ENCODE measurements around the gene NELFA. TPM values are rescaled to one million over a fixed set of nuclear protein-coding genes. Genes with fewer than 3 reads are reported as not detected.
"Not testable (repeated sequence)": the region's sequence is repeated elsewhere in the genome, so short reads cannot be mapped to it uniquely, and the experiment has no call there.

The NELFA gene
- total RNA-seq, 1 experiment from 2014 or later = 22.6 TPM

GRCh38 chr4:1993718-1994516 lies 14.9 kb downstream of the NELFA start:
- H3K4me1 ChIP-seq (ENCODE audit: low read length); DNase-seq; H4K20me1 ChIP-seq (ENCODE audit: insufficient read depth, low read depth, low read length); H3K9me2 ChIP-seq (replicated peaks; ENCODE audit: insufficient read depth, low read length); H3K9ac ChIP-seq (ENCODE audit: low read length); H3K4me3 ChIP-seq (ENCODE audit: low read length); H3K4me2 ChIP-seq (ENCODE audit: low read depth, low read length, poor library complexity, severe bottlenecking); H3K27ac ChIP-seq (ENCODE audit: low read length); H3K27me3 ChIP-seq (ENCODE audit: low read length); H2AFZ ChIP-seq (ENCODE audit: low read length): not testable (repeated sequence)
- peaks cover 70% of the 10 kb centered on the region for H3K79me2 ChIP-seq (ENCODE audit: low read length)
- peaks cover 38% of the 10 kb centered on the region for H3K36me3 ChIP-seq (ENCODE audit: insufficient read depth, low read length)
- peaks cover 15% of the 10 kb centered on the region for H3K9me3 ChIP-seq (ENCODE audit: low read length)

DNA sequence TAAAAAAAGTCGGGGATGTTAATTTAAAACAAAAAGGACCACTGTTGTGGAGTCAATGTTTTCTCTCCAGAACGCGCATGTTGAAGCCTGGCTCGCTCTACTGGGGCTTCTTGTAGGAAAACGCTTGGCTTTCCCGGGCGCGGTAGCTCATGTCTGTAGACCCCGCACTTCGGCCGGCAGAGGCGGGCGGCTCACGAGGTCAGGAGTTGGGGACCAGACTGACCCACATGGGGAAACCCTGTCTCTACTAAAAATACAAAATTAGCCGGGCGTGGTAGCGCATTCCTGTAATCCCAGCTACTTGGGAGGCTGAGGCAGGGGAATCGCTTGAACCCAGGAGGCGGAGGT lies 15.6 kb downstream of the NELFA start:
- Histone ChIP-seq H3K9me2 (replicated peaks; ENCODE audit: insufficient read depth, low read length) (no peaks in the 10 kb centered on the region), H3K27me3 (ENCODE audit: low read length) (no peaks in the 10 kb centered on the region), H4K20me1 (ENCODE audit: insufficient read depth, low read depth, low read length) (peaks cover 6% of the 10 kb centered on the region), H3K36me3 (ENCODE audit: insufficient read depth, low read length) (peaks cover 32% of the 10 kb centered on the region), H3K9me3 (ENCODE audit: low read length) (peaks cover 11% of the 10 kb centered on the region), H3K27ac (ENCODE audit: low read length) (no peak overlapping the region), H3K4me1 (ENCODE audit: low read length) (peaks cover 7% of the 10 kb centered on the region), H3K79me2 (ENCODE audit: low read length) (peaks cover 62% of the 10 kb centered on the region), H3K4me3 (ENCODE audit: low read length) (no peak overlapping the region), H3K4me2 (ENCODE audit: low read depth, low read length, poor library complexity, severe bottlenecking) (no peak overlapping the region), H2AFZ (ENCODE audit: low read length) (no peak overlapping the region), H3K9ac (ENCODE audit: low read length) (no peak overlapping the region)
- DNase-seq = no peak

DNA sequence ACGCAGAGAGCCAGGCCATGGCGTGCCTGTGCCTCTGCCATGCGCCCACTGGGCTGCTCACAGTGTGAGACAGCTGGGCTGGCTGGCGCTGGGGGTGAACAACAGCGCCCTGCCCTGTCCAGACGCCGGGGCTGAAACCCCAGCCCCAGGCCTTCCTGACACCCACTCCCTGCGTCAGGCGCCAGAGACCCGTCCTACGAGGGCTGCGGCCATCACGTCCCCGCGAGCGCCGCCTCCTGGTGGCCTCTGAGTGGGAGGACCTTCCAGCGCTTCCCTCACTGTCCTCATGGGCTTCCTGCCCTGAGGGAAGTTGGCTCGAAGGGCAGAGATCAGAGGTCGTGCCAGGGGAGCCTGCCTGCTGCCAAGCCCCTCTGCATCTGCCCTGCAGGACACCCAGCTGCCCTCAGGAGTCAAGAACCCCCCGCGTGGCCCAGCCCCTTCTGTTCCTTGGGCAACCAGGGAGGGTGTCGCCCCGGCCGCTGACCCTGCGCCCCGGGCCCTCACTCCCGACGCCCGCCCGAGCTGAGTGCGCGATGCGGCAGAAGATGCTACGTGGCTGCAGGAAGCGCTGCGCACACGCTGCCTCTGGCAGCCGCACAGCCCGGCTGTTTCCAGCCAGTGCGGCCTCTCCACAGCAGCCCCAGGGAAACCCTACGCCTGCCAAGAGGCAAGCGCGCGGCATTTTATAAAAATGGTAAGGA lies 16.2 kb downstream of the NELFA start:
- H3K4me1 ChIP-seq (ENCODE audit: low read length) = peaks cover 7% of the 10 kb centered on the region
- H3K27ac ChIP-seq (ENCODE audit: low read length) = no peak overlapping the region
- no peak overlapping the region for H3K9ac ChIP-seq (ENCODE audit: low read length)
- no peak for DNase-seq
- peaks cover 7% of the 10 kb centered on the region for H3K9me3 ChIP-seq (ENCODE audit: low read length)
- H3K9me2 ChIP-seq (replicated peaks; ENCODE audit: insufficient read depth, low read length) = no peaks in the 10 kb centered on the region
- peaks cover 6% of the 10 kb centered on the region for H4K20me1 ChIP-seq (ENCODE audit: insufficient read depth, low read depth, low read length)
- no peak overlapping the region for H3K4me2 ChIP-seq (ENCODE audit: low read depth, low read length, poor library complexity, severe bottlenecking)
- H3K79me2 ChIP-seq (ENCODE audit: low read length) = peaks cover 57% of the 10 kb centered on the region
- H2AFZ ChIP-seq (ENCODE audit: low read length) = no peak overlapping the region
- H3K36me3 ChIP-seq (ENCODE audit: insufficient read depth, low read length) = peaks cover 27% of the 10 kb centered on the region
- H3K27me3 ChIP-seq (ENCODE audit: low read length) = no peaks in the 10 kb centered on the region
- H3K4me3 ChIP-seq (ENCODE audit: low read length) = no peak overlapping the region

- Histone ChIP-seq H4K20me1 (ENCODE audit: insufficient read depth, low read depth, low read length) (peaks cover 6% of the 10 kb centered on the region), H3K36me3 (ENCODE audit: insufficient read depth, low read length) (peaks cover 19% of the 10 kb centered on the region), H3K79me2 (ENCODE audit: low read length) (peaks cover 49% of the 10 kb centered on the region), H3K27me3 (ENCODE audit: low read length) (no peaks in the 10 kb centered on the region), H2AFZ (ENCODE audit: low read length) (no peak overlapping the region), H3K9ac (ENCODE audit: low read length) (no peak overlapping the region), H3K4me1 (ENCODE audit: low read length) (peaks cover 7% of the 10 kb centered on the region), H3K4me3 (ENCODE audit: low read length) (no peak overlapping the region), H3K9me2 (replicated peaks; ENCODE audit: insufficient read depth, low read length) (no peaks in the 10 kb centered on the region), H3K27ac (ENCODE audit: low read length) (no peak overlapping the region), H3K9me3 (ENCODE audit: low read length) (0 out of 2 replicates have a peak, but pooled peaks cover under 1% of the 10 kb centered on the region), H3K4me2 (ENCODE audit: low read depth, low read length, poor library complexity, severe bottlenecking) (no peak overlapping the region)
- no peak for DNase-seq
Measured at GRCh38 chr4:1991596-1992434, 17.0 kb downstream of the NELFA start.

- H3K27me3 ChIP-seq (ENCODE audit: low read length) = no peaks in the 10 kb centered on the region
- no peak overlapping the region for H3K9ac ChIP-seq (ENCODE audit: low read length)
- H3K79me2 ChIP-seq (ENCODE audit: low read length) = peaks cover 41% of the 10 kb centered on the region
- H3K36me3 ChIP-seq (ENCODE audit: insufficient read depth, low read length) = peaks cover 12% of the 10 kb centered on the region; the same call in 1 of the 2 replicates
- H2AFZ ChIP-seq (ENCODE audit: low read length) = no peak overlapping the region
- no peak overlapping the region for H3K4me2 ChIP-seq (ENCODE audit: low read depth, low read length, poor library complexity, severe bottlenecking)
- DNase-seq = no peak
- H3K27ac ChIP-seq (ENCODE audit: low read length) = no peak overlapping the region
- peaks cover 6% of the 10 kb centered on the region for H4K20me1 ChIP-seq (ENCODE audit: insufficient read depth, low read depth, low read length)
- H3K9me2 ChIP-seq (replicated peaks; ENCODE audit: insufficient read depth, low read length) = no peaks in the 10 kb centered on the region
- H3K4me3 ChIP-seq (ENCODE audit: low read length) = no peak overlapping the region
- H3K9me3 ChIP-seq (ENCODE audit: low read length) = no peaks in the 10 kb centered on the region
- peaks cover 7% of the 10 kb centered on the region for H3K4me1 ChIP-seq (ENCODE audit: low read length)
Measured at GRCh38 chr4:1991087-1991486, 17.7 kb downstream of the NELFA start.

- Histone ChIP-seq H3K79me2 (ENCODE audit: low read length) (peaks cover 37% of the 10 kb centered on the region), H3K4me1 (ENCODE audit: low read length) (peaks cover 3% of the 10 kb centered on the region), H3K27ac (ENCODE audit: low read length) (no peak overlapping the region), H3K4me2 (ENCODE audit: low read depth, low read length, poor library complexity, severe bottlenecking) (no peak overlapping the region), H3K27me3 (ENCODE audit: low read length) (no peaks in the 10 kb centered on the region), H3K9ac (ENCODE audit: low read length) (no peak overlapping the region), H4K20me1 (ENCODE audit: insufficient read depth, low read depth, low read length) (peaks cover 6% of the 10 kb centered on the region), H3K4me3 (ENCODE audit: low read length) (no peak overlapping the region), H2AFZ (ENCODE audit: low read length) (no peak overlapping the region), H3K9me2 (replicated peaks; ENCODE audit: insufficient read depth, low read length) (no peaks in the 10 kb centered on the region), H3K36me3 (ENCODE audit: insufficient read depth, low read length) (peaks cover 8% of the 10 kb centered on the region; the same call in 1 of the 2 replicates), H3K9me3 (ENCODE audit: low read length) (no peaks in the 10 kb centered on the region)
- DNase-seq = no peak
Measured at GRCh38 chr4:1990676-1991075, 18.1 kb downstream of the NELFA start.

GRCh38 chr4:1990348-1990645 lies 18.5 kb downstream of the NELFA start:
- Histone ChIP-seq H3K4me3 (ENCODE audit: low read length) (no peak overlapping the region), H4K20me1 (ENCODE audit: insufficient read depth, low read depth, low read length) (peaks cover 6% of the 10 kb centered on the region), H3K27ac (ENCODE audit: low read length) (no peak overlapping the region), H3K4me2 (ENCODE audit: low read depth, low read length, poor library complexity, severe bottlenecking) (no peak overlapping the region), H3K9me2 (replicated peaks; ENCODE audit: insufficient read depth, low read length) (no peaks in the 10 kb centered on the region), H3K9ac (ENCODE audit: low read length) (no peak overlapping the region), H3K9me3 (ENCODE audit: low read length) (no peaks in the 10 kb centered on the region), H2AFZ (ENCODE audit: low read length) (no peak overlapping the region), H3K4me1 (ENCODE audit: low read length) (no peaks in the 10 kb centered on the region), H3K36me3 (ENCODE audit: insufficient read depth, low read length) (peaks cover 4% of the 10 kb centered on the region; the same call in 1 of the 2 replicates), H3K27me3 (ENCODE audit: low read length) (no peaks in the 10 kb centered on the region), H3K79me2 (ENCODE audit: low read length) (peaks cover 34% of the 10 kb centered on the region)
- DNase-seq = no peak

Measured in Karpas-422 (cell line).